ENCODE data around the gene FBXO7.

Gene FBXO7

GRCh38 chr22:32528984-32529982 lies 54.7 kb downstream of the FBXO7 start:
- peak; percentile 69 for DNase-seq

GRCh38 chr22:32531228-32531627 lies 56.6 kb downstream of the FBXO7 start:
- DNase-seq = peak; percentile 24

GRCh38 chr22:32531931-32532819 lies 57.6 kb downstream of the FBXO7 start:
- peak; percentile 71 for DNase-seq

GRCh38 chr22:32532820-32533128 lies 58.2 kb downstream of the FBXO7 start:
- no peak for DNase-seq

GRCh38 chr22:32533265-32534111 lies 58.9 kb downstream of the FBXO7 start:
- no peak for DNase-seq

- peak; percentile 21 for DNase-seq
Measured at GRCh38 chr22:32534252-32535235, 59.9 kb downstream of the FBXO7 start.

- DNase-seq = peak; percentile 32
Measured at GRCh38 chr22:32535531-32536190, 61.0 kb downstream of the FBXO7 start.

GRCh38 chr22:32536352-32536751 lies 61.7 kb downstream of the FBXO7 start:
- no peak for DNase-seq

- DNase-seq = no peak
Measured at GRCh38 chr22:32538521-32538920, 63.9 kb downstream of the FBXO7 start.

GRCh38 chr22:32539631-32540421 lies 65.2 kb downstream of the FBXO7 start:
- DNase-seq = no peak

- DNase-seq = no peak
Measured at GRCh38 chr22:32541481-32541880, 66.9 kb downstream of the FBXO7 start.

- no peak for DNase-seq
Measured at GRCh38 chr22:32542066-32542676, 67.6 kb downstream of the FBXO7 start.

GRCh38 chr22:32542677-32543357 lies 68.2 kb downstream of the FBXO7 start:
- no peak for DNase-seq

- no peak for DNase-seq
Measured at GRCh38 chr22:32544953-32545558, 70.4 kb downstream of the FBXO7 start.

- no peak for DNase-seq
Measured at GRCh38 chr22:32545801-32546200, 71.2 kb downstream of the FBXO7 start.

GRCh38 chr22:32546496-32546895 lies 71.9 kb downstream of the FBXO7 start:
- DNase-seq = no peak

- no peak for DNase-seq
Measured at GRCh38 chr22:32546935-32547334, 72.3 kb downstream of the FBXO7 start.

GRCh38 chr22:32548039-32548438 lies 73.4 kb downstream of the FBXO7 start:
- DNase-seq = no peak

All from right kidney (tissue), 1 donor.